WI38 (cell line): ENCODE results near the gene ALPI.

ENCODE experiments used
- H3K4me3 ChIP-seq: 2 replicates; pipeline ENCODE4 v1.5.1; 2011; ENCODE audit warnings: low read depth, mild to moderate bottlenecking, control low read depth, low read length
- TF ChIP-seq, protein P1 (sequence below): IDR thresholded peaks from 2 replicates; pipeline ENCODE4 v1.5.1; 2012; ENCODE audit warnings: low read depth, mild to moderate bottlenecking, control low read depth, low read length

The ALPI gene

DNA sequence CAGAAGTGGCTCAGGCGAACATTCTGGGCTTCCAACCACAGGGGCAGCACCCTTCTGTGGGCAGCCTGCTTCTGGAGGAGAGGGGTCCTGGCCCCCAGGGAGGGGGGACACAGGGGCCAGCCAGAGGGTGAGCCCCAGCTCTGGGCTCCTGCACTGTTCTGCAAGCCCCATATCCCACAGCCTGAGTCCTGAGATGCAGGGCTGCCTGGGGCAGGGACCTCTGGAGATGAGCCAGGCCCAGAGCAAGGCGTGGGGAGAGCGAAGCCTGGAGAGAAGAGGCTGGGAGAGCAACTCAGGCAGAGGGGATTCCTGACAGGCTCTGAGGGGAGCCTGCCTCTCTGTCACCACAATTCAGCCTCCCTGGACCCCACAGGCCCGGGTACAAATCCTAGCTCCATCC, 50.8 kb downstream of the ALPI start:
- no peak overlapping the region for H3K4me3 ChIP-seq
- TF ChIP-seq, protein P1, sequence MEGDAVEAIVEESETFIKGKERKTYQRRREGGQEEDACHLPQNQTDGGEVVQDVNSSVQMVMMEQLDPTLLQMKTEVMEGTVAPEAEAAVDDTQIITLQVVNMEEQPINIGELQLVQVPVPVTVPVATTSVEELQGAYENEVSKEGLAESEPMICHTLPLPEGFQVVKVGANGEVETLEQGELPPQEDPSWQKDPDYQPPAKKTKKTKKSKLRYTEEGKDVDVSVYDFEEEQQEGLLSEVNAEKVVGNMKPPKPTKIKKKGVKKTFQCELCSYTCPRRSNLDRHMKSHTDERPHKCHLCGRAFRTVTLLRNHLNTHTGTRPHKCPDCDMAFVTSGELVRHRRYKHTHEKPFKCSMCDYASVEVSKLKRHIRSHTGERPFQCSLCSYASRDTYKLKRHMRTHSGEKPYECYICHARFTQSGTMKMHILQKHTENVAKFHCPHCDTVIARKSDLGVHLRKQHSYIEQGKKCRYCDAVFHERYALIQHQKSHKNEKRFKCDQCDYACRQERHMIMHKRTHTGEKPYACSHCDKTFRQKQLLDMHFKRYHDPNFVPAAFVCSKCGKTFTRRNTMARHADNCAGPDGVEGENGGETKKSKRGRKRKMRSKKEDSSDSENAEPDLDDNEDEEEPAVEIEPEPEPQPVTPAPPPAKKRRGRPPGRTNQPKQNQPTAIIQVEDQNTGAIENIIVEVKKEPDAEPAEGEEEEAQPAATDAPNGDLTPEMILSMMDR: no peak

GRCh38 chr2:232508251-232508650, 52.3 kb downstream of the ALPI start:
- no peak overlapping the region for H3K4me3 ChIP-seq
- TF ChIP-seq, protein P1: no peak
